TTC549 (cell line): ENCODE measurements around the gene CAP1.
"Not testable (repeated sequence)": the region's sequence is repeated elsewhere in the genome, so short reads cannot be mapped to it uniquely, and the experiment has no call there.

Source experiments
- FAIRE-seq: peaks from 2 replicates; lab custom pipeline; 2012; peaks lifted over from hg19 to GRCh38; lab: Jason Lieb, UNC

Gene CAP1

GRCh38 chr1:40030528-40031135, 9.9 kb upstream of the CAP1 start:
- no peak for FAIRE-seq

DNA sequence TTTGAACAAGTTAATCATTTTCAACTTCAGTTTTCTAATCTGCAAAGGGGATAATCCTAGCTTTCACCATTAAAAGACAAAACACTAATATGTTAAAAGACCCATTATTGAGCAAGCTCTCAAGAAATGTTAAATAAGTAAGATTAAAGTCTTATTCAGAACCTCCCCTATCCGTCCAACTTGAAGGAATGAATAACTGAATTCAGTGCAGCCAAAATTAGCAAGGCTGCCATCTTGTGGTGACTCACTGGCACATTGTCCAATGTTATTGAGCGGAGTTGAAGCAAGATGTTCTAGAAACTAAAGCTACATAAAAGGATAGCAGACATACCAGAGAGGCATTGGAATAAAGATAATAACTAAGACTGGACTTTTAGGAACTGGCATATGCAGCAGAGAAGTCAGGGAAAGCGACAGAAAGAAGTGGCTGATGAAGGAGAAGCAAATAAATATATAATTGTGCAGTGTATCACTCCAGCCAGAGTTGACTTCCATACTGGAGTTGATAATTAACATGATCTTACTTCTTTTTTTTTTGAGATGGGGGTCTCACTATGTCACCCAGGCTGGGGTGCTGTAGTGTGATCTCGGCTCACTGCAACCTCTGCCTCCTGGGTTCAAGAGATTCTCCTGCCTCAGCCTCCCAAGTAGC, 8.2 kb upstream of the CAP1 start:
- peak; percentile 90 for FAIRE-seq

DNA sequence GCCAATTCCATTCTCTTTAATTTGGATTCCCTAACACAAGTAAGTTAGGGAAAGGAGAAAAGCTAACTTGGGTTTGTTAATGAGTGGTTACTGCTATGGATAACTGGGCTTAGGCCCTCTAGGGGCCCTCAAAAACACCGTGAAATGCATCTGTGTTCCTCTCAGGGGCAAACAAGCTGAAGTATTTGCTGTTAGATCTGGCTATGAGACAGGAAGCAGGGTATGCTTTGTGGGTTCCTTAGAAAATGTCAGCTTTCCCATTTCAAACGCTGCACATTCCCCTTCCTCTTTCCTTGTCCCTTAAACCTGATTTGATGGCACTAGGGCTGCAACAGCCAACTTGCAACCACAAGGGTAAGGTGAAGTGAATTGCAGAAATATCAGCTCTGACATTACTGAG, 5.7 kb upstream of the CAP1 start:
- FAIRE-seq, result no peak

DNA sequence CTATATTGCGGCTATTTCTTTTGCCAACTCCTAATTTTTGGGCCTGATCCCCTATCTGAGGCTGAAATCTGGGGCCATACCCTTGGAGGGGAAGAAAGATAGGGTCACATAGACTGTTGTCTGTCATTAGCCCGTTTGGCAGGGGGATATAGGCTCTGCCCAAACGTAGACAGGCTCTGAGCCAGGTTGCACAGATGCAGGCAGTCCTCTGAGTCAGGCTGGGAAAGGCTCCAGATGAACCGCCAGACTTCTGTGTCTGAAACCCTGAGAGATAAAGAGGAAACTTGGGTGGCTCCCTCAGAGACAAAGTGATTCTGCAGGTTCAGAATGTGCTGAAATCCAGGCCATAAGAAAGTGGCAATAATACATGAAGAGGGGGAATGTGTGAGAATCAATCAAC, 4.0 kb upstream of the CAP1 start:
- FAIRE-seq, result no peak

- not testable (repeated sequence) for FAIRE-seq
Measured at GRCh38 chr1:40037254-40037653, 3.3 kb upstream of the CAP1 start.

DNA sequence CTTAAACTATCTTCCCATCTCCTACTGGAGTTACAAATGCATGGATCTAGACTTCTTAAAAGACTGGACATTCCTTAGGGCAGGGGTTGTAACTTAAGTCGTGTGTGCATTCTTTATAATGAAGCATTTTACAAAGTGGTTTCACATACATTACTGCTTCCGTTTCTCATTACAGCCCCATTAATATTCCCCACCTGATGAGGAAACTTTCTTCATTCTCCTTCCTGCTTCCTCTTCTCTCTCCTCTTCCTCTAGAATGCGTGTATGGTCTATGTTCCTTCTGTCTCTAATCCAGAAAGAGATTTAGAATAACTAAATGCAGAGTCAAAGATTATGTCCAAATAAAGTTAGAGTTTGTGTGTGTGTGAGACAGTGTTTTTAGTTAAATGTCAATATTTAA, 1.8 kb upstream of the CAP1 start:
- no peak for FAIRE-seq

- no peak for FAIRE-seq
Measured at GRCh38 chr1:40039245-40039756, 1.2 kb upstream of the CAP1 start.

GRCh38 chr1:40039757-40040510, 595 bp upstream of the CAP1 start:
- no peak for FAIRE-seq

DNA sequence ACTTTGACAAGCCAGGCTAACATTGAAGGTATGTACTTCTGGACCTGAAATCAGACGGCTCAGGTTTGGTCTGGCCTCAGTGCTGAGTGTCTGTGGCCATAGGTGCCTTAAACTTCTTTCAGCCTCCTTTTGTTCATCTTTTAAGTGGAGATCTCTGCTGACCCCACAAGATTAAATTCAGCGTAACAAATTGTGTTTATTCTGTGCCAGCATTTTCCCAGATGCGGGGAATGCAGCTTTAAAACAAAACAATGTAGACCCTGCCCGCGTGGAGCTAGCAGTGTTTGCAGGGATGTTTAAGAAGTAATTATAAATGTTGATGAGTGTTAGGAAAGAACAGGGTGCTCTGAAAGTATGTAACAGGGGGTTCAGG, 923 bp downstream of the CAP1 start:
- no peak for FAIRE-seq

GRCh38 chr1:40042341-40042740, 1.8 kb downstream of the CAP1 start:
- no peak for FAIRE-seq

GRCh38 chr1:40044110-40044509, 3.6 kb downstream of the CAP1 start:
- FAIRE-seq, result no peak

DNA sequence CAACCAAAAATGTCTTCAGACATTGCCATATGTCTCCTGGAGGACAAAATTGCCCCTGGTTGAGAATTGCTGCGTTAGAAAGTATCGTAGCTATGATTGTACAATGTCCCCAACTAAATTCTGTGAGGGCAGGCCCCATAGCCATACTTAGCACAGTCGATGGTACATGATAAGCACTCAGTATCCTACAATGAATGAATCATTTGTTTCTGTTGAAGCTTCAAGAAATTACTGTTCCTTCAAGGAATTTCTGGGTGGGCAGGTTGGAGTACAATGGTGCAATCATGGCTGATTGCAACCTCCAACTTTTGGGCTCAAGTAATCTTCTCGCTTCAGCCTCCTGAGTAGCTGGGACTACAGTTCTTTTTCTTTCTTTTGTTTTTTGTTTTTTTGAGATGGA, 4.7 kb downstream of the CAP1 start:
- FAIRE-seq, result no peak

DNA sequence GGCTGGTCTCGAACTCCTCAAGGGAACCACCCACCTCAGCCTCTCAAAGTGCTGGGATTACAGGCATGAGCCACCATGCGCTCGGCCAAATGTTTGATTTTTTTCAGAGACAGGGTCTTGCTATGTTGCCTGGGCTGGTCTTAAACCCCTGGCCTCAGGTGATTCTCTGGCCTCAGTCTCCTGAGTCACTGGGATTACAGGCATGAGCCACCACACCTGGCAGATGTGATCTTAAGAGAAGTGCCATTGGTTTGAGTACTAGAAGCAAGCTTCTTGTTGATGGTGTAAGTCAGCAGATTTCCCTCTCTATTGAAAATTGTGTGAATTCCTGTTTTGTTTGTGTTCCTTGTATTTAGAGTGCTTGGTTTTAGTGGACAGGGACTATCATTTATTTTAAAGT, 5.2 kb downstream of the CAP1 start:
- FAIRE-seq, result no peak

- FAIRE-seq, result no peak
Measured at GRCh38 chr1:40047276-40047675, 6.7 kb downstream of the CAP1 start.

- FAIRE-seq, result no peak
Measured at GRCh38 chr1:40047769-40048168, 7.2 kb downstream of the CAP1 start.

GRCh38 chr1:40049725-40050124, 9.2 kb downstream of the CAP1 start:
- no peak for FAIRE-seq

DNA sequence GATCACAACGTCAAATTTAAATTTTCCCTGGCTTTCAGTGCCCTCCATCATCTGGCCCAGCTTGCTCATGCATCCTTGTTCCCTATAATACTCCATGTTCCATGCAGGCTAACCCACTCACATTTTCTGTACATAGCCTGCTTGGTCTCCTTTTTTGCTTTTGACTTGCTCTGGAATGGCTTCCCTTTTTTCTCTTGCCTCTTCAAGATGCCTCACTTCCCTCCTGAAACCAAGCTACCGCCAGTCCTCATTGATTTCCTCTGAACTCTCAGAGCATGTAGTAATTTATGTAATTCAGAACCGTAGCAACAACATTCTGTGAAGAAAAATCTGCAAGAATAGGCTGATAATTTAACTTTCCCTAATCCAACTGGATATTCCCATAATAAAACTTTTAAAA, 10.3 kb downstream of the CAP1 start:
- no peak for FAIRE-seq

DNA sequence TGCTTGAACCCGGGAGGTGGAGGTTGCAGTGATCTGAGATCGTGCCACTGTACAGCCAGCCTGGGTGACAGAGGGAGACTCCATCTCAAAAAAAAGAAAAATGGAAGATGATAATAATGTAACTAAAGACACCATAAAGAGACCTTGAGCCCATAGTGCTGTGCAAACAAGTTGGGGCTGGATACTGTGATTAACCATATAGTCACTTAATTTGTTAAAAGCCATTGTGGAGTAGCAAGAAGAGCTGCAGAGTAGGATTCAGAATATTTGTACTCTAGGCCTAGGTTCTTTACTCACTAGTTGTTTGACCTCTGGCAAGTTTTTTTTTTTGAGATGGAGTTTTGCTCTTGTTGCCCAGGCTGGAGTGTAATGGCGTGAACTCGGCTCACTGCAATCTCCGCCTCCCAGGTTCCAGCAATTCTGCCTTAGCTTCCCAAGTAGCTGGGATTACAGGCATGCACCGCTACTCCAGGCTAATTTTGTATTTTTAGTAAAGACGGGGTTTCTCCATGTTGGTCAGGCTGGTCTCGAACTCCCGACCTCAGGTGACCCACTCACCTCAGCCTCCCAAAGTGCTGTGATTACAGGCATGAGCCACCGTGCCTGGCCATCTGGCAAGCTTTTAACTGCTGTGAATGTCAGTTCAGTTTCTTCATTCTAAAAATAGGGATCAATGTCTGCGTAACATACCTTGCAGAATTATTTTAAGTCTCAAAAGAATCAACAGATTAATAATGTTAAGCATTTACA, 12.8 kb downstream of the CAP1 start:
- FAIRE-seq, result no peak

DNA sequence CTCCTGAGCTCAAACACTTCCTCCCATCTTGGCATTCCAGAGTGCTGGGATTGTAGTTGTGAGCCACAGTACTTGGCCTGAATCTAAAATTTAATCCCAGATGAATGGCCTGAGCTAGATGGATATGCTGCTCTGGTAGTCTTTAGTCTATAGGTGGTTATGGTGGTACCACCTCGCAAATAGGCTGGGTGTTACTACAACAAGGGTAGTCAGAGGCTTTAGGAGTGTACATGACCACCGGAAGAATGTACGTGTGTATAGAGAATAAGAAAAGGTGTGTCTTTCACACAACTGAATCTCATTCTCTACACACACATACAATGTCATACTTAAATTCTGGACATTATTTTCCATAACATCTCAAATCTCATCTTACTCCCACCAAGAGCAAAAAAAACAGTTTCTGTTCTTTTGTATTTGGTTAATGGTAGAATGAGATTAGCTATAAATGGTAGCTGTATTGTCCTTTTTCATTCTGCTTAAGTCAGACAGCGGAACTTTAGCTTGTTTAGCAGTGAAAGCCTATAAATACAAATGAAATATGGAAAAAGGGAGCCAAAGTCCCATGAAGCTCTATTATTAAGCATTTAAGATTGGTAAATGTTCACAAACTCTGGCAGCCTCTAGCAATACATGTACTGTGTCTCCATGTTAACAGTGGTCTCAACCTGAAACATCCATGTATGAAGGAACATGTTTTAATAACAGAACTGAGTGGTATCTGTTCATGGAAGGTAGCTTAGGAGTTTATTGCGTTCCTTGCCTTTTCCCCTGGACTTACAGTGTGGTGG, 16.2 kb downstream of the CAP1 start:
- FAIRE-seq, result no peak

GRCh38 chr1:40057310-40058030, 16.9 kb downstream of the CAP1 start:
- FAIRE-seq, result no peak

DNA sequence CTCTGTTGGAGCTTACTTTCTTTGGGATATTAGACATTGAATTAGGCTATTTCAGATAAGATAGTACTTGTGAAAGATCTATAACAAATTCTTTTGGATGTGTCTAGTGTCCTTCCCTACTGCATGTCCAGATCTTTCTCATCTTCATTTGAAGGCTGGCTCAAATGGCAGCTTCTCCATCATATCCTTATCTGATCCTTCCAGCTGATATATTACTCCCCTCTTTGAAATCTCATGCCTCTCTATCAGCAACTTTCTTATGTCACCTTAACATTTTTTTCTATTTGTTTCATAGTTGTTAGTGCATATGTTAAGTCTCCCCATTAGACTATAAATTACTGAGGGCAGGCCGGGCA, 17.5 kb downstream of the CAP1 start:
- FAIRE-seq, result no peak
